Stimulated activated CD4-positive, alpha-beta T cell treated with anti-CD3 and anti-CD28 coated beads, Interleukin-12 subunit alpha, Interleukin-12 subunit beta, amount 100 ng/mL, for 24 hours (primary cell): ENCODE measurements around the gene CD93.

Experiments
- DNase-seq, 2 experiments: peaks; one replicate each; pipeline ENCODE4 v3.0.0-alpha.2; 2020; ENCODE audit warnings: low read depth in 2 of 2

CD93 gene

DNA sequence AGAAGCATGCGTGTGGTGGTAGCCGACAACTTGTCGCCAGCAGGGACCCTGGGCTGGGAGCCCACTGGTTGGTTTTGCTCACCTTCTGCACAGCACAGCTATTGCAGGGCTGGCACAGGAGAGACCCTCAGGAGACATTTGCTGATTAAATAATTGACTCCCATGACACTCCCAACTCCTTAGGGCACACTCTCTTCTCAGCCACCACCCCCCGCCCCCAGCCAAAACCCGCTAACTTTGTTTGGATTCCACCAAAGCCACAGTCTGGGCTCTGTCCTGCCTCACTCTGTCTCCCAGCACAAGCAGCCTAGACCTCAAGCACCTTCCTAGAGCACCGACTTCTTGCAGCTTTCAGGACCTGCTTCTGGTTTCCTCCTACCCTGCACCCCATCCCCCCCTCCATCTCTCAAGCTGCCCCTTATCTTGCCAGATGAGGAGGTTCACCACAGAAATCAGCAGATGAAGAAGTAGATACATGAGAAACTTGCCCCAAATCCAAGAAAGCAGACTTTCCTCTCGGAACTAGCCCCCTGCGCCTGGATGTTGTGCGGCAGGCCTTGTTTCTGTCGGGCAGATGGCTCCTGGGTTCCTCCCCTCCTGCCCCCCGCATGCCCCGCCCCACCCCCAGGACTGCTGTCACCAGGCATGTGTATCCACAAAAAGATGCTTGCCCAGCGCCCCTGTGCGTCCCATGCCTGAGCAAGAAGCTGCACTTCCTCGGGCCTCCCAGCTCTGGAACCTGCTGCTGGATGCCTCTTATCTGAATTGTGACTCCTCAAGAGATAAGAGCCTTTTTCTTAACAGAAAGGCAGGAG, 35.0 kb upstream of the CD93 start:
- DNase-seq, result no peak

DNA sequence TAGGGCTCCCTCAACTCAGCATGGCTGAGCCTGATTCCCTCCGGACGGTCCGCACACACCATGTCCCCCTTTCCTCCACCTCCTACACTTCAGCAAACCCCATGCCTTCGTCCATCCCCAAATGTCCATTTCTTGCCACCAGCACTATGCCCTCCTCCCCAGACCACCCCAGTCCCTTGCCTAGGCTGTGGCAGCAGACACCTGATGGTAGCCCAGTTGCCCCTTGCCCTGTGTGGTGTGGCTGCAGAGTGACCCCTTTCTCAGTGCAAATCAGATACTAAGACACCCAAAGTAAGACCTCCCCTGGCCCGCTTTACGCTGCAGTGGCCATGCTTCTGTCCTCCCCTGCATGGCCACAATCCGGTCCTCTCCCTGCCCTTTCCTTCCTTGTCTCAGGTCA, 34.1 kb upstream of the CD93 start:
- no peak for DNase-seq

DNA sequence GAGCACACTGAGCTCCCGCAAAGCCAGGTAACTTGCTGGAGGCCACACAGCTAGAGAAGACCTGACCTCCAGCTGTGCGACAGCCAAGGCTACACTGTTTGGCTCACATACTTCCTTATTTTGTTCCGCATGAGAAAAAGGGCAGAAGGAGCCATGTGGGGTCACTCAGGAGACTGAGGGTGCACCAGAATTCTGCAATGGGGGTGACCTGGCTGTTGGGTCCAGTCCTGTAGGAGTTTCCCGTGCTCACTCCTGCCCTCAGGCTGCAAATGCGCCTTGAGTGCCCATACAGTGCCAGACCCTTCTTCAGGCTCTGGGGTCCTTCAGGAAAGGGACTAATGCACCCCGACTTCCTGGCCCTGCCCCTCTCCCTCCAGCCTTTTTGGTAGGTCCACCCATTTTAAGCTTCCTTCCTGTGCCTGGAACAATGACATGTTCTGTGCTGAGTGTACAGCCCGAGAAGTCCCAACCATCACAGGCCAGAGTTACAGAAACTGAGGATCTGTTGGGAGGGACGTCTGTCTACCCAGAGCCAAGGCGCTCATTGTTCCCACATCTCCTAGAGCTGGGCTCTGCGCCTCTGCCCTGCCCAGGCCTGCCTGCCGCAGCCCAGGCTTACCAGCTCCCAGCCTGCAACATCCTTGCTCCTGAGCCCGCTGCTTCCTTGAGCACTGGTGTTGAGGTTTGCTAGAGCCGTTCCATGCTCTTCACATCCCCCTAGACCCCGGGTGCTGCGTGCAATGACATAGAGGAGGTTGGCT, 33.5 kb upstream of the CD93 start:
- DNase-seq, result no peak

DNA sequence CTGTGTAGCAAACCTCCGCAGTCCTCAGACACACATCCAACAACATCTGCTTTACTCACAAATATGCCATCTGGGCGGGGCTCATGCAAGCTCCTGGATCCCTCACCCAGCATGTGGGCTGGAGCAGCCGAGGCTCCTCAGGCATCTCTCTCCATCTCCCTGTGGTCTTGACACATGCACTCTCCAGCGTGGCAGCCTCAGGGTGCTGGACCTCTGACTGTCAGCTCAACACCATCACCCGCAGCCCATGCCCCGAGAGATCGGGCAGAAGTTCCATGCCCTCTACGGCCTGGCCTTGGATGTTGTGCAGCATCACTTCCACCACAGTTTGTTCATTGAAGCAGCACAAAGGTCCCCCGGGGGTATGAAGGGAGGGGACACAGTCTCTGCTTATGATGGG, 32.6 kb upstream of the CD93 start:
- no peak for DNase-seq

DNA sequence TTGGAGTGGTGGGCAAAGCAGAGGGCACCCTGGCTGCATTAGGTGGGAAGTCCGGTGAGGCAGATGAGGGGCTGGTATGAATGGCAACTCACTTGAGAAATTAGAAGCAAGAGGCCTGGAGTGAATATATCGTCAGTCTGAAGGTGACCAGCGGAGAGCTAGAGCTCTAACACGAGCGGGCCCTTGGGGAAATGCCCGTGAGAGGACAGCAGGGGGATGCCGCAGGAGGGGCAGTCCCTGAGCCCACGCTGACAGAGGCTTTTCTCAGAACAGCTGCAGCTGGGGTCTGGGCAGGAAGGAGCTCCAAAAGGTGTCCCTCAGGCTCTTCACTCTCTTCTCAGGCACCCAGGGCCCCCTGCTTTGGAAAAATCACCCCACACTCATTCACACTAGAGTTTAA, 32.0 kb upstream of the CD93 start:
- DNase-seq, result no peak

DNA sequence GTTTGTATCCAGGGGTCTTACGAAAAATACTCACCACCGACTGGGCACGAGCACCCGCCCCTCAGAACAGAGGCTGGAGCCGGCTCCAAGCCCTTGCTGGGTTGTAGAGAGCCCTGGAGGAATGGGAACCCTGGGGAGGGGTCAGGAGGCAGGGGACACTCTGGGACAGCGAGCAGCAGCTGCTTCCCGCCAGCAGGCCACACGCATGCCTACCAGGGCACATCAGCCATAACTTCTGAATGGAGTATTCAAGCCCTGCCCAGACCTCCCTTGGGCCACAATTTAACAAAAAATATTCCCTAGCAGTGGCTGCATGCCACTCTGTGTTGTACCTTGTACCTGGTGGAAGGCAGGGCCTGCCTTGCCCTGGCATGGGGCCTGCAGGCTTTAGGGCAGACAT, 31.6 kb upstream of the CD93 start:
- no peak for DNase-seq

DNA sequence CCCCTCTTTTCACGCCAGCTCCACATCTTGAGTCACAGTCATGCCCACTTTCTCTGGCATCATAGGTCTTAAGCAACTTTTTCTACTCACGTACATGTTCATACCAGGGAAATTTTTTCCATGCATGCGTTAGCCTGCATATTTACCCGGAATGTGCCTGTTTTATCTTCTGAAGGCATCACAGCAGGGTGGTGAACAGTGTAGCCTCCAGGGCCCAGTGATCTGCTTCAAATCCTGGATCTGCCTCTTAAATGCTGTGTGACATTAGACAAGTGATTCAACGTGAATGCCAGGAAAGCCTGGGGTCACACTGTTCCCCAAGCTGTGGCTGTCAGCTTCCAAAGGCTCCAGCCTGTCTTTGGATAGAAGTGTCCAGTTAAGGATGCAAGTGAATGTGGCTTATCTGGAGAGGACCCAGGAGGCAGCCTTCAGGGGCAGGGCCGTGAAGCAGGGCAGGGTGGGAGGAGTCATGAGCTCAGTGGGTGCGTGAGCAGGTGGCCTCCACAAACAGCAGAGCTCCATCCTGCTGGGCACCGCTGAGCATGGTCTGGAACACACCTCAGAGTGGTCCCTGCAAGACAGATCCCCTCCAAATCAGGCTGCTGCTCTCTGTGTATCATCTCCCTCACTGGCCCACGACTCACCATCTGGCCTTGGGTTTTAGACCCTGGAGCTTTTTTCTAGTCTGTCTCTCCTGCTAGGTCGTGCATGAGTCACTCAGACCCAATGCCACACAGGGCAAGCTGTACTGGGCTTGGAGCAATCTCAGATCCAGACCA, 30.4 kb upstream of the CD93 start:
- DNase-seq, result no peak

DNA sequence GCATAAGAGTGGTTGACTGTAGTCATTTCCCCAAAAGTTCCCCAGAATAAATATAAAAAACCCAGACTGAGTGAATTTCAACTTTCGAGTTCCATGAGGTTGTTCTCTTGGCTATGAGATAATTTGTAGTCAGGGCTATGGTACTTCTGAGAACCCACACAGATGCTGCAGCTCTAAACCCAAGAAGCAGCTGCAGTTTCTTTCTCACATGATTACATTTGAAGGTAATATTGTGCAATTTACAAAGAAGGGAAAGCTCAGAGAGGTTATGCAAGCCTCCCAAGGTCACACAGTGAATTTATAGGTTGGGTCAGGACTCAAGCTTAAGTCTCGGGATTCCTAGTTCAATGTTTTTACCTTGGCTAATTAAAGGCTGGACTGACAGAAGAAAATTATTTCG, 29.7 kb upstream of the CD93 start:
- DNase-seq, result no peak

DNA sequence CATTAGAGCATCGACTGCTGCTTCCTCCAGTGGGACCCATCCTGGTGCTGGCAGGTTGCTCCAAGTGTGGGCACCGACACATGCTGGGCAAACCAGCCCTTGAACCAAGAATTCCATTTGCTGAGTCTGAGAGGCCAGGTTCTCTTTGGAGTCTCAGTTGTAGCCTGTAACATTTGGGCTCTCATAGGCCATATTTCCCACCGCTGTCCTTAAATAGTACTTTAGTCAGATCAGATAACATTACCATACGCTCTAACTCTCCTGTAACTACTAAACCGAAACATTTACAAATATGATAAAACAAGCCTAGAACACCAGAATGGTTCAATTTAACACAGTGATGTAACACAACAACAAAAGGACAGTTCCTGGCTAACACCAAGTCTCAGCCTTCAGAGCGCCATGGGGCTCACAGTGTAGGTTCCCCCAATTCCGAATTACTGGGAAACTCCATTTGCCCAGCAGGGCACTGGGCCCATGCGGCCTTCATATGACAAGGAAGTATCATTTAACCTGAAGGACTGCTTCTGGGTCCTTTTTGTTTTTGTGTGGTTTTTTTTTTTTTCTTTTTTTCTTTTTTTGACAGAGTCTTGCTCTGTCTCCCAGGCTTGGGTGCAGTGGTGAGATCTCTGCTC, 28.4 kb upstream of the CD93 start:
- DNase-seq, result no peak

DNA sequence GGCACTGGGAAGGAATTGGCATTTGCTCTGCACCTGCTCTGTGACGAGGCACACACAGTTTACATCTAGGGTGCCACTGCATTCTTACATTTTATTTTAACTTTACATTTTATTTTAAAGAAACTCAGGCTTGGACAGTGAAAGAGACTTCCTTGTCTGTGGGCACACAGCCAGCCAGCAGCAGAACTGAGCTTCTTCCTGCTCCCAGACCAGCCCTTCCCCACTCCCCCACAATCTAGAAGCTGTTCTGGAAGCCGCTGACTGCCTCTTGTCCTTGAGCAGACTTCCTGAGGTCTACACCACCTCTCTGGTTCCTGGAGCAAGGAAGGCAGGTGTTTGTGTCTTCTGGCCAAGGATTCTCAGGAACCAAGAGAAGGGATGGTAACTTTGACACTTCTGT, 27.9 kb upstream of the CD93 start:
- DNase-seq, result no peak

DNA sequence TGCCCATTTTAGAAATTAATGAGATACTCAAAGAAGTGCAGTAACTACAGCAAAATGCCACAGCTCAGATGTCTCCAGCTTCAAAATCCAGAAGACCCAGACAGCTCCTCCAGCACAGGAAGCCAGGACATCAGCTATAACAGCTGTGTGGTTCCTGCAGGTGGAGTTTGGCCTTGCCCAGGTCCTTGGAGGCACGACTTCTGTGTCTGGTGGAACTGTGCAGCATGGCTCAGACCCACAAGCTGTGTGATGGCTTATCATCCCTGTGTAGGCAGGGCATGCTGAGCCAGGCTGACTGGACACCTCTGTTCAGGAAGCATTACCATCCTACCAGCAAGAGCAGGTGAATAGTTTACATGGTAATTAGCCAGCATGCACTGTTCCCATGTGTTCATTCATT, 26.5 kb upstream of the CD93 start:
- no peak for DNase-seq

DNA sequence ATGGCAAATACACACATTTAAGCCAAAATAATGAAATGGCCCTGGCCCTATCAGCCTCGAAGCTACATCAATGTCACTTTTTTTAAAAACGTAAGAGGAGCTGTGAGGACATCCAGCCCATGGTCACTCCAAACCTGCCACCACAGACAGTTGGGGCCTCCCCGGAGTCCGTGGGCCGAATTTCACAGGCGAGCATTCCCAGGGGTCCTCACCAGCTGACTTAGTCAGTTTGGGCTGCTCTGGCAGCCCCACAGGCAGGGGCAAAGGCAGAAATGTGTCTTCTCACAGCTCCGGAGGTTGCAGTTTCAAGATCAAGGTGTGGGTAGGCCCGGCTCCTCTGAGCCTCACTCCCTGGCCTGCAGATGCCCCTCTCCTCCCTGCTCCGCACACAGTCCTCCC, 25.8 kb upstream of the CD93 start:
- no peak for DNase-seq

DNA sequence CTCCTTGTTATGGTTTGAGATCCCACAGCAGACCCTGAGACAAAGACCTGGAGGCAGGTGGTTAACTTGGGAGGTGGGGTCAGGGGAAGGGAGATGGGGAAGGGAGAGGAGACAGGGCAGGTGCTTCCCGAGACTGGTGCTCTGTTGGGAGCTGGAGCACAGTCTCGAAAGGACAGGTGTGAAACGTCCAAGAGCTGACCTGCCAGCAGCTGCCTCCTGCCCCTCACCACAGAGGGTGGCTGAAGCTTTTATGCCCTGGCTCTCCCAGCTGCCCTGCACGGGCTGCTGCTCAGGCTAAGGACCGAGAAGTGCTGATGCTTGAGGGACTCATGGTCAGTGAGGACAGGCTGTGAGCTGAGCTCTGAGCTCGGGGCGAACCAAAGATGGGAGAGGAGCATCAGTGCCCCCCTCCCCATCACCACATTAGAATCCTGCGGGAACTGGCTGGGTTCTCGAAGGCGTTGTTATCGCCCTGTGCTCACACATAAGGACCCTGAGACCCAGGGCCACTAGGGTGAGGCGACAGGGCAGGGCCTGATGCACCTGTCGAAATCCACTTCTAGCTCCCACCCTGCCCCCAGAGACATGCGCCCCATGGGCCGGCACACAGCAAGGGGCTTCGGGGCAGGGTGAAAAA, 25.3 kb upstream of the CD93 start:
- DNase-seq, result no peak

DNA sequence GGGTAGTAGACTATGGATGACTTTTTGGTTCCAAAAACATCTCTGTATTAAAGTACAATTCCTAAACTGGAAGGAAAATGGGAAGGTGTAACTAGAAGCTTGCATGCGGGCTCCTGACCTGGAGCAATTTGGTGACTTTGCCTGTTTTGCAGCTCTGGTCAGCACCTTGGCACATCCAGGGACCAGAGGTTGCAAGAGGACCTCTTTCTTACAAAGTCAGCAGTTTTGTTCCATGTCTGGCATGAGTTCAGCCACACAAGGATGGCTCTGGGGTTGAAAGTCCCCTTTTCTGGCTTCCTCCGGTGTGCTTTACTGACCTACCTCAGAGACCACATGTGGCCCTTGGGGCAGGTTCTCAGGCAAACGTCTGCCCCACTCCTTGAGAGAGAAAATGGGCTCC, 22.7 kb upstream of the CD93 start:
- no peak for DNase-seq

DNA sequence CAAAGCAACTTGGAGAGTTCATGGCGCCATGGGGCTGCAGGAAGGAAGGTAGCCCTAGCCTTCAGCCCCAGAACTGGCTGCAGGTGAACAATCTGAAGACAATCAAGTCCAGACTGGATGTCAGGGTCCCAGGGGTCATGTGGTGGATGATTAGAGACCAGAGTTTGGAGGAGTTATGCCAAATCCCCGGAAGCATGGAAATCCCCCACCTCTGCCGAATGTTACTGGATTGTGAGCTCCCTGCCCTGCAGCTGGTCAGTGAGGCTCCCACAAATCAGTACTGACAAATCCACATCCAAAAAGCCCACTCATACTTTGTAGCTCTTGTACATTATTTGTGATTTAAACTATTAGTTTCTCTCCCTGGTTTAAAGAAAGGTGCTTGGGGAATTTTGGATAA, 21.3 kb upstream of the CD93 start:
- no peak for DNase-seq

DNA sequence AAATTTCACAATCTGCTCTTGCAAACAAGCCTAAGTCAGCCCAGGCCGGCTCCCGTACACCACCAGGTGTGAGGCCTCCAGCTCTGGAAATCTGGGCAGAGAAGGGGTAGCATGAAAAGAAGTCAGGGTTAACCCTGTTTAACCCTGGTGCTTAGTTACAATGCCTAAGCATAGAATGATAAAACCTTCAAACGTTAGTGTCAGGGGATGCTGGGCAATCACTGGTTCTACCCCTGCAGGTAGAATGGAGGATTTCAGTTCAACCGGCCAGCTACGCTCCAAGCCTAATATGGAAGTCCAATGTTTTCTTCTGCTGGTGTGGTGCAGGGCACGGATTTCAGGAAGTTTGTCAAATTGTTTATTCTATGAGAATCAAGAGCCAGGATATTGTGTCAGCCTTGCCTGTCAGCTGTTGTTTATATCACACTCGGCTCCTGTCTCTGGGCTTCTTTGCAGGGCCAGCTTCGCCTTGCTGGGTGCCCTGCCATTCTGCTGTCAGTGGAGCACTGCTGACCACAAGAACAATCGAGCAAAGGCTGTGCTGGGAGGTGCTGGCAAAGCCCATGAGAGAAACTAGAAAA, 20.2 kb upstream of the CD93 start:
- DNase-seq, result no peak

DNA sequence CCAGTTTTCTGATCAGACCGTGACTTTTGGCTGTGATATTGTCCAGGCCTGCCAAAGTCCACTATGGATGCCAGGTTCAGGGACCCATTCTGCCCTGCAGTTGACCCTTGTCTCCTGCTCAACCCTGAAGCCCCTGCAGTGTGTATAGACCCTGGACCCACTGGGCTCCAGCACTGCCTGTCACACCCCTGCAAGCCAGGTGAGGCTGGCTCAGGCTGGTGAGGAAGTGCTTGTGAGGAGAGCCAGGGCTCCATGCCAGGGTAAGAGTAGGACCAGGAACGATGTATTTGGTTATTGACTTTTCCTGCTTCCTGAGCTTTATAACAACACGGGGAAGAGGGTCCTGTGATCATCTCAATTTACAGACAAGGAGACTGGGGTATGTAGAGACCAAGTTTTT, 19.1 kb upstream of the CD93 start:
- DNase-seq, result no peak

DNA sequence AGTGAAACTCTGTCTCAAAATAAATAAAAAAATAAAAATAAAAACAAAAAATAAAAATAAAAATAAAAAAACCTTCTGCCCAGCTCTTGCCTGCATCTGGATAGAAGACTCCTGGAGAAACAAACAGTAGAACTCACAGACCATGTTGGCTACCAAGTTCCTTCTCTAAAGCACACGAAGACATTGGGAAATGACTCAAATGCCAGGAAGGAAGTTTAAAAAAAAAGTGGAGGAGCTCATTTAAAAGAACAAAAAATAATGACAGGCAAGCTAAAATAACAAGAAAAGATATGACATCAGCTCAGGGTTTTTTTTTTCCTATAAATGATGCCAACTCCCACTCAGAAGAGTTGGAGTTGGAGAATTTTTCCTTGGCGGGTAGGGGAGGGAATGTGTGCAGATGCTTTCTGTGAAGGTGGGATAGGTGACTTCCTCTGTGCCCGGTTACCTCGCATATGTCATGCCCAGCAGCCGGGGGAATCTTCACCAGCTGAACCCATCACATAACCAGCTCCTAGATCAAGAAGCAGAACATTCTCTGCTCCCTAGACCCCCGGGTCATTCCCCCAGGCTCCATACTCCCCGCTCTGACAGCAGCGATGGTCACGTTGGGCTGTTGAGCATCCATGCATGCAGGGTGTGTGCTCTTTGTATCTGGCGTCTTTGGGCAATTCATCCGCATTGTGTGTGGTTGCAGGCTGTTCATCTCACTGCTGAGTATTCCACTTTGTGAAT, 17.3 kb upstream of the CD93 start:
- DNase-seq, result no peak

DNA sequence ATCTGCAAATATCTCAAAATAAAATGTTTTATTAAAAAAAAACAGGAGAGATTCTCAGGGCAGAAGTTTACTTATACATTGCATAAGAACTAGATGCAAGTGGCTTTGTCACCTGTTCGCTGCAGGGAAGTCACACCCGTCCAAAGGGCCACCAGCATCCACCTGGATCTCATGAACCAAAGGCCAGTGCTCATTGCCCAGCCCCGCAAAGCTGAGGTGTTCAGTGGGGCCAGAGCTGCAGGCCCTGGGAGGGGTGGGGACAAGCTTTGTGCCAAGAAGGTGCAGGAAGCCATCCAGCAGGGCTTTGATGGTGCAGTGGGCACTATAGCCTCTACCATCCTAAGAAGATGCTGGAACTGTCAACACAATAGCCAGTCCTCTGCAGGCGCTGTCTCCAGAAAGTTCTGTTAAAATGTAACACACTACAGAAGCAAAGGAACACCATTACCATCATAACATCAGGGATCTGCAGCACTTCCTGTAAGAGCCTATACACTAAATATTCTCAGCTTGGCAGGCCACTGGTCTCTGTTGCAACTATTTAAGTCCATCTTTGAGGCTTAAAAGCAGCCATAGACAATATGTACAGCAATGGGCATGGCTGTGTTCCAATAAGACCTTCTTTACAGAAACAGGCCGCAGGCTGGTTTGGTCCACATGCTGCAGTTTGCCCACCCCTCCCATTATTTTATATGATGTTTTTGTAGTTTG, 15.7 kb upstream of the CD93 start:
- no peak for DNase-seq

DNA sequence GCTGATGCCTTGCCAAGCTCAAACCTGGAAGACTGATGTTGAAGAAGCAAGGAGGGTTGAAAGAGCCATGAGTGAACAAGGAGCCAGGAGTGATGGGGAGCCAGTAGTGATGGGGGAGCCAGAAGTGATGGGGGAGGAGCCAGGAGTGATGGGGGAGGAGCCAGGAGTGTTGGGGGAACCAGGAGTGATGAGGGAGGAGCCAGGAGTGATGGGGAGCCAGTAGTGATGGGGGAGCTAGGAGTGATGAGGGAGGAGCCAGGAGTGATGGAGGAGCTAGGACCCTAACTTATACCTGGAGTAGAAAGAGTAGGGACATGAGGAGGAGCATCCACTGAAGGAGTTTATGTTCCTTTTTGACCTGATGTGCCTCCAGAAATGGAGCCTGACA, 14.6 kb upstream of the CD93 start:
- DNase-seq, result no peak
